Trophoblast cell (in vitro differentiated cells and primary cell): ENCODE results near the gene CUL2. TPM values are rescaled to one million over a fixed set of nuclear protein-coding genes. Genes with fewer than 3 reads are reported as not detected.

Experiments used
- DNase-seq, 2 donors: peaks; one replicate each; pipeline ENCODE4 v3.0.0-alpha.2; 2016
- H2AFZ ChIP-seq: 2 replicates; pipeline ENCODE4 v1.6.1; 2013; ENCODE audit warnings: low read length, moderate library complexity, mild to moderate bottlenecking; ENCODE audit not compliant: insufficient read depth, poor library complexity
- H2AK5ac ChIP-seq: 2 replicates; pipeline ENCODE4 v1.6.1; 2013; ENCODE audit warnings: mild to moderate bottlenecking, low read length
- H2BK120ac ChIP-seq: 2 replicates; pipeline ENCODE4 v1.6.1; 2013; ENCODE audit warnings: low read length, mild to moderate bottlenecking, moderate library complexity; ENCODE audit not compliant: insufficient read depth, poor library complexity
- H2BK12ac ChIP-seq: 2 replicates; pipeline ENCODE4 v1.6.1; 2013; ENCODE audit warnings: mild to moderate bottlenecking, low read length, moderate library complexity
- H2BK5ac ChIP-seq: 2 replicates; pipeline ENCODE4 v1.6.1; 2013; ENCODE audit warnings: low read length, low read depth, moderate library complexity, mild to moderate bottlenecking; ENCODE audit not compliant: poor library complexity
- H3K14ac ChIP-seq: 2 replicates; pipeline ENCODE4 v1.6.1; 2013; ENCODE audit warnings: mild to moderate bottlenecking, low read length
- H3K18ac ChIP-seq: 2 replicates; pipeline ENCODE4 v1.6.1; 2013; ENCODE audit warnings: mild to moderate bottlenecking, low read length
- H3K23ac ChIP-seq: 2 replicates; pipeline ENCODE4 v1.6.1; 2013; ENCODE audit warnings: low read length
- H3K27ac ChIP-seq: 2 replicates; pipeline ENCODE4 v1.5.1; 2013; ENCODE audit warnings: low read depth, mild to moderate bottlenecking, inconsistent platforms, low read length, moderate library complexity
- H3K27me3 ChIP-seq: 2 replicates; pipeline ENCODE4 v1.6.1; 2013; ENCODE audit warnings: inconsistent platforms, mild to moderate bottlenecking, low read length, moderate library complexity; ENCODE audit not compliant: insufficient read depth
- H3K36me3 ChIP-seq, 2 experiments: 1 replicate in 1 of 2; 2 replicates in 1 of 2; pipeline ENCODE4 v1.6.1; 2013; ENCODE audit warnings: low read length in 2 of 2, mild to moderate bottlenecking in 2 of 2, moderate library complexity in 1 of 2; ENCODE audit not compliant: insufficient read depth in 2 of 2, control insufficient read depth in 1 of 2
- H3K4ac ChIP-seq: 2 replicates; pipeline ENCODE4 v1.6.1; 2013; ENCODE audit warnings: low read depth, mild to moderate bottlenecking, low read length, moderate library complexity
- H3K4me1 ChIP-seq, 2 experiments: 1 replicate in 1 of 2; 2 replicates in 1 of 2; pipeline ENCODE4 v1.6.1; 2013; ENCODE audit warnings: low read length in 2 of 2, mild to moderate bottlenecking in 2 of 2, moderate library complexity in 1 of 2; ENCODE audit not compliant: insufficient read depth in 2 of 2, control insufficient read depth in 1 of 2
- H3K4me2 ChIP-seq: 2 replicates; pipeline ENCODE4 v1.6.1; 2013; ENCODE audit warnings: inconsistent platforms, mild to moderate bottlenecking, low read length, moderate library complexity
- H3K4me3 ChIP-seq: 2 replicates; pipeline ENCODE4 v1.5.1; 2013; ENCODE audit warnings: mild to moderate bottlenecking, low read depth, low read length, inconsistent platforms
- H3K79me1 ChIP-seq: one replicate; pipeline ENCODE4 v1.6.1; 2013; ENCODE audit warnings: low read length
- H3K79me2 ChIP-seq: 2 replicates; pipeline ENCODE4 v1.6.1; 2013; ENCODE audit warnings: low read length, mild to moderate bottlenecking; ENCODE audit not compliant: control insufficient read depth, insufficient read depth, poor library complexity
- H3K9ac ChIP-seq: 2 replicates; pipeline ENCODE4 v1.6.1; 2013; ENCODE audit warnings: mild to moderate bottlenecking, low read length
- H3K9me3 ChIP-seq: 2 replicates; pipeline ENCODE4 v1.6.1; 2013; ENCODE audit warnings: low read depth, mild to moderate bottlenecking, control low read depth, inconsistent platforms, low read length; ENCODE audit not compliant: insufficient read depth
- H4K12ac ChIP-seq: 2 replicates; pipeline ENCODE4 v1.6.1; 2013; ENCODE audit warnings: low read depth, mild to moderate bottlenecking, low read length, moderate library complexity
- H4K8ac ChIP-seq: 2 replicates; pipeline ENCODE4 v1.6.1; 2013; ENCODE audit warnings: low read depth, mild to moderate bottlenecking, low read length, moderate library complexity
- H4K91ac ChIP-seq: one replicate; pipeline ENCODE4 v1.6.1; 2013; ENCODE audit warnings: low read depth, mild to moderate bottlenecking, low read length, moderate library complexity
- WGBS: extraction: QIAGEN DNeasy Blood & Tissue Kit; methylation state at CpG from one replicate; pipeline ENCODE4 v1.1.7; 2013; ENCODE audit warnings: missing lambda C conversion rate; ENCODE audit not compliant: insufficient read length, insufficient coverage; ENCODE audit errors: extremely low coverage; 5-methylcytosine and 5-hydroxymethylcytosine counted together
- polyA plus RNA-seq: library from polyadenylated mRNA; stranded (reverse); fragments of 200-250 nt; gene quantifications from 2 replicates; pipeline ENCODE4 v1.2.3, GENCODE V29; 2013

Gene CUL2
- polyA plus RNA-seq, result 46.9 and 48.9 TPM in 2 replicates

- peak within 1 kb of the TSS; percentile 98 for H2AFZ ChIP-seq
- peak within 1 kb of the TSS; percentile 87 for H3K27ac ChIP-seq
- peak within 1 kb of the TSS; percentile 96 for H4K91ac ChIP-seq
- peak within 1 kb of the TSS; percentile 33 for H2BK12ac ChIP-seq
- DNase-seq, result peak; percentile 88 to 96
- no peak within 1 kb of the TSS for H2AK5ac ChIP-seq
- H3K9me3 ChIP-seq, result peaks cover 3% of the 10 kb centered on the region
- no peaks in the 10 kb centered on the region for H3K4me1 ChIP-seq
- H3K4me3 ChIP-seq, result peak within 1 kb of the TSS; percentile 91
- H4K12ac ChIP-seq, result peak within 1 kb of the TSS; percentile 88
- H3K4ac ChIP-seq, result peak within 1 kb of the TSS; percentile 78
- H3K79me2 ChIP-seq, result peaks cover 8% of the 10 kb centered on the region
- no peak within 1 kb of the TSS for H3K23ac ChIP-seq
- peak within 1 kb of the TSS; percentile 95 for H2BK120ac ChIP-seq
- peak within 1 kb of the TSS; percentile 80 for H3K4me2 ChIP-seq
- peaks cover 10% of the 10 kb centered on the region for H3K79me1 ChIP-seq
- peak within 1 kb of the TSS; percentile 91 for H3K18ac ChIP-seq
- peak within 1 kb of the TSS; percentile 98 for H3K9ac ChIP-seq
- WGBS, result no CpG with 5 or more reads among the region's 59 CpGs
- no peaks in the 10 kb centered on the region for H3K27me3 ChIP-seq
- peak within 1 kb of the TSS; percentile 86 for H4K8ac ChIP-seq
- H3K36me3 ChIP-seq, result peaks cover 0 to 2% of the 10 kb centered on the region in 2 experiments
- peak within 1 kb of the TSS; percentile 96 for H2BK5ac ChIP-seq
- H3K14ac ChIP-seq, result peak within 1 kb of the TSS; percentile 84
Measured at GRCh38 chr10:35090162-35090954, at the start of gene CUL2. TSS of gene CUL2 (minus strand) at chr10:35090341. CDS start at chr10:35071317, 19,024 bp downstream.

- H2AFZ ChIP-seq, result no peak overlapping the region
- no peak overlapping the region for H3K27ac ChIP-seq
- no peaks in the 10 kb centered on the region for H3K79me2 ChIP-seq
- no peaks in the 10 kb centered on the region for H3K79me1 ChIP-seq
- no peak overlapping the region for H4K91ac ChIP-seq
- H2BK12ac ChIP-seq, result no peak overlapping the region
- H3K14ac ChIP-seq, result no peak overlapping the region
- H3K23ac ChIP-seq, result no peak overlapping the region
- no peaks in the 10 kb centered on the region for H3K4me1 ChIP-seq
- H3K4ac ChIP-seq, result no peak overlapping the region
- no peak overlapping the region for H3K4me3 ChIP-seq
- H3K36me3 ChIP-seq, result no peaks in the 10 kb centered on the region
- no CpG with 5 or more reads among the region's 4 CpGs for WGBS
- no peak overlapping the region for H3K18ac ChIP-seq
- H4K8ac ChIP-seq, result no peak overlapping the region
- no peak overlapping the region for H2BK5ac ChIP-seq
- no peaks in the 10 kb centered on the region for H3K27me3 ChIP-seq
- H2AK5ac ChIP-seq, result no peak overlapping the region
- no peak overlapping the region for H4K12ac ChIP-seq
- DNase-seq, result no peak
- H2BK120ac ChIP-seq, result no peak overlapping the region
- H3K9ac ChIP-seq, result no peak overlapping the region
- H3K4me2 ChIP-seq, result no peak overlapping the region
- H3K9me3 ChIP-seq, result no peaks in the 10 kb centered on the region
Measured at GRCh38 chr10:35136263-35136815, 46.2 kb upstream of the CUL2 start.

- no peaks in the 10 kb centered on the region for H3K79me1 ChIP-seq
- no peak overlapping the region for H4K91ac ChIP-seq
- H4K8ac ChIP-seq, result no peak overlapping the region
- no peaks in the 10 kb centered on the region for H3K9me3 ChIP-seq
- H3K18ac ChIP-seq, result no peak overlapping the region
- no peak overlapping the region for H3K23ac ChIP-seq
- H3K4ac ChIP-seq, result no peak overlapping the region
- H3K27ac ChIP-seq, result no peak overlapping the region
- H2BK120ac ChIP-seq, result no peak overlapping the region
- H2BK5ac ChIP-seq, result no peak overlapping the region
- no peak overlapping the region for H2BK12ac ChIP-seq
- no peak overlapping the region for H3K4me3 ChIP-seq
- H3K9ac ChIP-seq, result no peak overlapping the region
- H4K12ac ChIP-seq, result no peak overlapping the region
- H3K79me2 ChIP-seq, result no peaks in the 10 kb centered on the region
- no peaks in the 10 kb centered on the region for H3K4me1 ChIP-seq
- WGBS, result no CpG with 5 or more reads among the region's 5 CpGs
- H2AFZ ChIP-seq, result no peak overlapping the region
- H2AK5ac ChIP-seq, result no peak overlapping the region
- no peaks in the 10 kb centered on the region for H3K27me3 ChIP-seq
- no peaks in the 10 kb centered on the region for H3K36me3 ChIP-seq
- H3K4me2 ChIP-seq, result no peak overlapping the region
- no peak overlapping the region for H3K14ac ChIP-seq
- no peak for DNase-seq
Measured at GRCh38 chr10:35135861-35136260, 45.7 kb upstream of the CUL2 start.

GRCh38 chr10:35133586-35133985 lies 43.4 kb upstream of the CUL2 start:
- Histone ChIP-seq H3K9me3 (no peaks in the 10 kb centered on the region), H3K27ac (no peak overlapping the region), H4K12ac (no peak overlapping the region), H3K79me2 (no peaks in the 10 kb centered on the region), H4K8ac (no peak overlapping the region), H3K23ac (no peak overlapping the region), H3K36me3 (no peaks in the 10 kb centered on the region), H4K91ac (no peak overlapping the region), H3K4me3 (no peak overlapping the region), H3K27me3 (no peaks in the 10 kb centered on the region), H3K4me1 (no peaks in the 10 kb centered on the region), H2BK5ac (no peak overlapping the region), H2AK5ac (no peak overlapping the region), H3K14ac (no peak overlapping the region), H2AFZ (no peak overlapping the region), H3K9ac (no peak overlapping the region), H3K79me1 (no peaks in the 10 kb centered on the region), H2BK12ac (no peak overlapping the region), H3K4me2 (no peak overlapping the region), H2BK120ac (no peak overlapping the region), H3K18ac (no peak overlapping the region), H3K4ac (no peak overlapping the region)
- no CpG with 5 or more reads among the region's 1 CpG for WGBS
- no peak for DNase-seq
